Measurements from ENCODE around the gene RHEB. TPM values are rescaled to one million over a fixed set of nuclear protein-coding genes. Genes with fewer than 3 reads are reported as not detected.

Gene RHEB
- total RNA-seq, 2 donors from 2014 or later = 119 to 138 TPM

- intact Hi-C loops (cut with DNase I) = no loop called here
- no peak for DNase-seq (ENCODE audit: low spot score)
Observed at GRCh38 chr7:151455690-151456089, 64.0 kb downstream of the RHEB start.

GRCh38 chr7:151454932-151455530 lies 64.7 kb downstream of the RHEB start:
- no peak for DNase-seq (ENCODE audit: low spot score)
- intact Hi-C loops (cut with DNase I) = no loop called here

GRCh38 chr7:151454305-151454704 lies 65.4 kb downstream of the RHEB start:
- no peak for DNase-seq (ENCODE audit: low spot score)
- intact Hi-C loops (cut with DNase I) = no loop called here

GRCh38 chr7:151453326-151453791 lies 66.3 kb downstream of the RHEB start:
- intact Hi-C loops (cut with DNase I) = no loop called here
- DNase-seq (ENCODE audit: low spot score) = no peak

GRCh38 chr7:151452680-151453325 lies 66.9 kb downstream of the RHEB start:
- intact Hi-C loops (cut with DNase I) = no loop called here
- no peak for DNase-seq (ENCODE audit: low spot score)

- intact Hi-C loops (cut with DNase I) = no loop called here
- DNase-seq (ENCODE audit: low spot score) = no peak
Observed at GRCh38 chr7:151451626-151452571, 67.8 kb downstream of the RHEB start.

GRCh38 chr7:151451156-151451555 lies 68.5 kb downstream of the RHEB start:
- no peak for DNase-seq (ENCODE audit: low spot score)
- intact Hi-C loops (cut with DNase I) = no loop called here

GRCh38 chr7:151449990-151450389 lies 69.7 kb downstream of the RHEB start:
- intact Hi-C loops (cut with DNase I) = loop anchor here (5.0 kb wide), 1 partner anchor 83 kb away; no protein-coding TSS in a partner anchor
- DNase-seq (ENCODE audit: low spot score) = no peak

- peak; percentile 89 for DNase-seq (ENCODE audit: low spot score)
- intact Hi-C loops (cut with DNase I) = loop anchor here (5.0 kb wide), 1 partner anchor 81 kb away; no protein-coding TSS in a partner anchor
Observed at GRCh38 chr7:151448261-151449252, 71.1 kb downstream of the RHEB start.

- intact Hi-C loops (cut with DNase I) = loop anchor here (5.0 kb wide), 1 partner anchor 81 kb away; no protein-coding TSS in a partner anchor
- DNase-seq (ENCODE audit: low spot score) = no peak
Observed at GRCh38 chr7:151447901-151448260, 71.8 kb downstream of the RHEB start.

- intact Hi-C loops (cut with DNase I) = loop anchor here (5.0 kb wide), 1 partner anchor 80 kb away; no protein-coding TSS in a partner anchor
- no peak for DNase-seq (ENCODE audit: low spot score)
Observed at GRCh38 chr7:151447312-151447711, 72.4 kb downstream of the RHEB start.

GRCh38 chr7:151446412-151446811 lies 73.3 kb downstream of the RHEB start:
- DNase-seq (ENCODE audit: low spot score) = no peak
- intact Hi-C loops (cut with DNase I) = loop anchor here (5.0 kb wide), 1 partner anchor 79 kb away; no protein-coding TSS in a partner anchor

GRCh38 chr7:151444632-151445031 lies 75.1 kb downstream of the RHEB start:
- intact Hi-C loops (cut with DNase I) = loop anchor here (5.0 kb wide), 1 partner anchor 77 kb away; no protein-coding TSS in a partner anchor
- DNase-seq (ENCODE audit: low spot score) = no peak

GRCh38 chr7:151442776-151443496 lies 76.8 kb downstream of the RHEB start:
- intact Hi-C loops (cut with DNase I) = no loop called here
- DNase-seq (ENCODE audit: low spot score) = no peak

- peak; percentile 54 for DNase-seq (ENCODE audit: low spot score)
- intact Hi-C loops (cut with DNase I) = no loop called here
Observed at GRCh38 chr7:151440799-151441445, 78.8 kb downstream of the RHEB start.

GRCh38 chr7:151439855-151440798 lies 79.6 kb downstream of the RHEB start, which contains the start of gene CRYGN:
TSS of gene CRYGN (minus strand) at chr7:151440141. CDS start at chr7:151439917, 224 bp downstream.
- no peak for DNase-seq (ENCODE audit: low spot score)
- intact Hi-C loops (cut with DNase I) = no loop called here
